GM19397 (cell line): ENCODE data around the gene UBE2D2.
"Not testable (repeated sequence)": the region's sequence is repeated elsewhere in the genome, so short reads cannot be mapped to it uniquely, and the experiment has no call there.

Experiments used
- ATAC-seq: cut with Tn5 transposase; IDR thresholded peaks from one replicate; pipeline ENCODE4 v1.9.1; 2021; ENCODE audit warnings: mild to moderate bottlenecking, moderate library complexity; ENCODE audit not compliant: unreplicated experiment

The UBE2D2 gene

GRCh38 chr5:139546593-139546992, 14.5 kb upstream of the UBE2D2 start:
- not testable (repeated sequence) for ATAC-seq

GRCh38 chr5:139549162-139549894, 11.8 kb upstream of the UBE2D2 start:
- no peak for ATAC-seq

GRCh38 chr5:139550051-139550872, 10.9 kb upstream of the UBE2D2 start:
- not testable (repeated sequence) for ATAC-seq

GRCh38 chr5:139551191-139551889, 9.8 kb upstream of the UBE2D2 start:
- no peak for ATAC-seq

GRCh38 chr5:139552893-139553575, 8.1 kb upstream of the UBE2D2 start:
- no peak for ATAC-seq

- ATAC-seq, result no peak
Observed at GRCh38 chr5:139554264-139554663, 6.9 kb upstream of the UBE2D2 start.

- ATAC-seq, result no peak
Observed at GRCh38 chr5:139557811-139558210, 3.3 kb upstream of the UBE2D2 start.

GRCh38 chr5:139561655-139562451, 714 bp downstream of the UBE2D2 start:
- ATAC-seq, result peak; percentile 22

GRCh38 chr5:139562847-139563246, 1.7 kb downstream of the UBE2D2 start:
- no peak for ATAC-seq

- ATAC-seq, result peak; percentile 27
Observed at GRCh38 chr5:139565411-139566305, 4.5 kb downstream of the UBE2D2 start.

GRCh38 chr5:139566611-139567010, 5.5 kb downstream of the UBE2D2 start:
- no peak for ATAC-seq

- no peak for ATAC-seq
Observed at GRCh38 chr5:139569270-139569955, 8.3 kb downstream of the UBE2D2 start.

GRCh38 chr5:139571543-139571942, 10.4 kb downstream of the UBE2D2 start:
- ATAC-seq, result no peak

GRCh38 chr5:139571966-139572365, 10.8 kb downstream of the UBE2D2 start:
- ATAC-seq, result no peak

- no peak for ATAC-seq
Observed at GRCh38 chr5:139574641-139575312, 13.6 kb downstream of the UBE2D2 start.

- ATAC-seq, result no peak
Observed at GRCh38 chr5:139575313-139575646, 14.1 kb downstream of the UBE2D2 start.

- ATAC-seq, result no peak
Observed at GRCh38 chr5:139575751-139576150, 14.6 kb downstream of the UBE2D2 start.

- ATAC-seq, result no peak
Observed at GRCh38 chr5:139577689-139578290, 16.7 kb downstream of the UBE2D2 start.
